Esophagus squamous epithelium (tissue), 4 donors: ENCODE results near the gene C17orf67.

ENCODE experiments used
- POLR2A ChIP-seq, 4 donors: fragments of 450-650 bp; IDR thresholded peaks; one replicate each; pipeline ENCODE4 v1.6.1; 2017; ENCODE audit warnings: antibody characterized with exemption in 4 of 4, mild to moderate bottlenecking in 4 of 4, moderate library complexity in 3 of 4
- TF ChIP-seq, protein P1 (sequence below), 6 experiments: fragments of 450-650 bp in 4 of 6; fragments of 200-600 bp in 2 of 6; sonication (generic) in 2 of 6; IDR thresholded peaks; one replicate each; pipeline ENCODE4 v1.5.1; 2016 to 2019; ENCODE audit warnings: antibody characterized with exemption in 6 of 6, mild to moderate bottlenecking in 4 of 6, moderate library complexity in 4 of 6

DNA sequence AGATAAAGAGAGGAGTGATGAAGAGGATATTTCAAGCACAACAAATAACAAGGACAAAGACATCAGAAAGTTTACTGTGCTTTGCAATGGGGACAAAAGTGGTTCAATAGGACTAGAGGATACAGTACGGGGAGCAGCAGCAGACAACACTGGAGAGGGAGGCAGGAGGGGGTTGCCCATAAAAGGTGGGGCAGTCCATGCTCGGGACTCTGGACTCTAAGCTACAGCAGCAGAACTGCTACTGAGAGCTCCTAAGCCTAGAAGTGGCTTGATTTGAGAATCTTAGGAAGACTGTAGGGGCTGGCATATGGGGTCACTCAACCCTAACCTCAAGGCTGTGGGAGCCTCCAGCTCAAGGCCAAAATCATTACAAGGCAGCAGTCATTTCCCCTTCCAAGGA is 62.2 kb downstream of the C17orf67 start:
- TF ChIP-seq POLR2A (IDR thresholded peaks at IDR 0.05) = no peak
- TF ChIP-seq, protein P1, sequence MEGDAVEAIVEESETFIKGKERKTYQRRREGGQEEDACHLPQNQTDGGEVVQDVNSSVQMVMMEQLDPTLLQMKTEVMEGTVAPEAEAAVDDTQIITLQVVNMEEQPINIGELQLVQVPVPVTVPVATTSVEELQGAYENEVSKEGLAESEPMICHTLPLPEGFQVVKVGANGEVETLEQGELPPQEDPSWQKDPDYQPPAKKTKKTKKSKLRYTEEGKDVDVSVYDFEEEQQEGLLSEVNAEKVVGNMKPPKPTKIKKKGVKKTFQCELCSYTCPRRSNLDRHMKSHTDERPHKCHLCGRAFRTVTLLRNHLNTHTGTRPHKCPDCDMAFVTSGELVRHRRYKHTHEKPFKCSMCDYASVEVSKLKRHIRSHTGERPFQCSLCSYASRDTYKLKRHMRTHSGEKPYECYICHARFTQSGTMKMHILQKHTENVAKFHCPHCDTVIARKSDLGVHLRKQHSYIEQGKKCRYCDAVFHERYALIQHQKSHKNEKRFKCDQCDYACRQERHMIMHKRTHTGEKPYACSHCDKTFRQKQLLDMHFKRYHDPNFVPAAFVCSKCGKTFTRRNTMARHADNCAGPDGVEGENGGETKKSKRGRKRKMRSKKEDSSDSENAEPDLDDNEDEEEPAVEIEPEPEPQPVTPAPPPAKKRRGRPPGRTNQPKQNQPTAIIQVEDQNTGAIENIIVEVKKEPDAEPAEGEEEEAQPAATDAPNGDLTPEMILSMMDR (IDR thresholded peaks at IDR 0.05) = no peak
